SIG-M5 treated with dmso at 0.1 percent for 504 hours (cell line): Measurements from ENCODE around the gene CHST11.

Source experiments
- DNase-seq: peaks from one replicate; lab custom pipeline; 2025; ENCODE audit not compliant: unreplicated experiment; lab: John Stamatoyannopoulos, UW

Gene CHST11

DNA sequence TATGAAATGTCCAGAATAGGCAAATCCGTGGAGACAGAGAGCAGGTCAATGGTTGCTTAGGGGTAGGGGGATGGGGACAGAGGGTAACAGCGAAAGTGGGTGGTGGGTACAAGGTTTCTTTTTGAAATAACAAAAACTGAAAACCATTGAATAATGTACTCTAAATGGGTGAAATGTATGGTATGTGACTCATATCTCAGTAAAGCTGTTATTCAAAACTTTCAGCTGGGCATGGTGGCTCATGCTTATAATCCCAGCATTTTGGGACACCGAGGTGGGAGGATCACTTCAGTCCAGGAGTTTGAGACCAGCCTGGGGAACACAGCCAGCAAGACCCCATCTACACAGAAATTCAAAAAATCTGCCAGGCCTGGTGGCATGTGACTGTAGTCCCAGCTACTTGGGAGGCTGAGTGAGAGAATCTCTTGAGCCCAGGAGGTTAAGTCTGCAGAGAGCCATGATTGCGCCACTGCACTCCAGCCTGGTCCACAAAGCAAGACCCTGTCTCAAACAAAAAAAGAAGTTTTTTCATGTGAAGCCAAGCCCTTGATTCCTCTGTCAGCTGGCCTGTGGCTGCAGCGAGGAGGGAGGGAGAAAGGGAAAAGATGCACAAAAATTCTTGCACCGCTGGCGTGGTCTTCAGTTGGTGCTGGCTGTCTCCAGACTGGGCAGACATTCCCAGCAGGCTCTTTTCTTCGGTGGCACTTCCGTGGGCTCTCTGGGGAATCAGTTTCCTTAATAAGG, 253.1 kb downstream of the CHST11 start:
- DNase-seq, result no peak

- no peak for DNase-seq
These were observed 254.4 kb downstream of the CHST11 start for GRCh38 chr12:104710940-104711689.

- DNase-seq, result no peak
These were observed 255.7 kb downstream of the CHST11 start for GRCh38 chr12:104712477-104712876.

GRCh38 chr12:104712968-104713367, 256.2 kb downstream of the CHST11 start:
- no peak for DNase-seq

DNA sequence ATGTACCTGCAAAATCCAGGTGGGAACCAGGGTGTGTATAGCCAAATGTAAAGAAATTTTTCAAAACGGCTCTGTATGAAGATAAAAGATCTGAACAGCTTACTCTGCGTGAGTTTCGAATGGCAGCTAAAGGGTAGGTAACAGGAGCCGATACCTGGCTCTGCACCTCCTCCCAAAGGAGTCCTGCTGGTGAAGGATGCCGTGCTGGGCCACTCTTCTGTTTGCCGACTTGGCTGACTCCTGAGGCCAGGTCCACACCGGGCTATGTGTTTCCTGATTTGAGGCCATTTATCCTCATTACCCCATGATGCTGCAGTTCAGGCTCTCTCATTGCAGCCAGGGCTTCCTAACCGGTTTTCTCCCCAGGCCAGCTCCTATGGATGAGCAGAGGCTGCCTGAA, 256.7 kb downstream of the CHST11 start:
- no peak for DNase-seq

- DNase-seq, result no peak
These were observed 257.6 kb downstream of the CHST11 start for GRCh38 chr12:104714369-104714768.

GRCh38 chr12:104716172-104716571, 259.4 kb downstream of the CHST11 start:
- DNase-seq, result no peak

- DNase-seq, result no peak
These were observed 261.7 kb downstream of the CHST11 start for GRCh38 chr12:104718304-104718929.

DNA sequence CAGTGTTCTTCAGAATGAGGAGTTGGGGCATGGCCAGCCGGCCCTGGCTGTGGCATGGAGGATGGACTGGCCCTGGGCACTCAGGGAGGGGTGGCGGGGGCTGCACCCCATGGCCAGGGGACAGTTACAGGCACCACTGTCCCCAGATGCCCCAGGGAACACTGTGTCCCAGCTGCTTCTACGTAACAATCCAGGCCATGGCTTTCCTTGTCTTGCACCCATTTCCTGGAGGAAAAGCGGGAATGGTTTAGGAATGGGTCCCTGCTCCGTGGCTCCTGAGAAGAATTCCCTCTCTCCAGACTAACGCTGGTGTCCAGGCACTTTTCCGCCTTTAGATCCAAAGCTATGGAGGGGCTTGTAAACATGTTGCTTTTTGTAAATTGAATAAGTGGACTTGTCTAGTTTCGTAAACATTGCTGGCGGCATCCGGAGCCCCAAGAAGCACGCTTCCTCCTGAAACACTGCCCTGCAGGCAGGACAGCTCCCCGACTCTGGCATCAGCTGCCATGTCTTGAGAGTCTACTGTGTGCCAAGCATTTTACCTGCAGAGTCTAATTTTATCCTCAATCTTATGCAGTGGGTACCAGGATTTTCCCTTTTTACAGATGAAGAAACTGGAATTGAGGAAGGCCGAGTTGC, 263.1 kb downstream of the CHST11 start:
- DNase-seq, result no peak

GRCh38 chr12:104720339-104721038, 263.7 kb downstream of the CHST11 start:
- no peak for DNase-seq

GRCh38 chr12:104721039-104721405, 264.3 kb downstream of the CHST11 start:
- DNase-seq, result no peak

DNA sequence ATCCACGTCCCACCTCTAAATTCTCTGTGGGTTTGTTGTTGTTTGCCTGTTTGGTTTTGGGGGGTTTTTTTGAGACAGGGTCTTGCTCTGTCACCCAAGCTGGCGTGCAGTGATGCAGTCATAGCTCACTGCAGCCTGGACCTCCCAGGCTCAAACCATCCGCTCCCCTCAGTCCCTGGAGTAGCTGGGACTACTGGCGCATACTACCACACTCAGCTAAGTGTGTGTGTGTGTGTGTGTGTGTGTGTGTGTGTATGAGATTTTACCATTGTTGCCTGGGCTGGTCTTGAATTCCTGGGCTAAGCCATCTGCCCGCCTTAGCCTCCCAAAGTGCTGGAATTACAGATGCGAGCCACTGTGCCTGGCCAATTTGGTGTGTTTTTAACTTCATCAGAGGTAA, 265.2 kb downstream of the CHST11 start:
- DNase-seq, result no peak

GRCh38 chr12:104722601-104723534, 266.1 kb downstream of the CHST11 start:
- no peak for DNase-seq

DNA sequence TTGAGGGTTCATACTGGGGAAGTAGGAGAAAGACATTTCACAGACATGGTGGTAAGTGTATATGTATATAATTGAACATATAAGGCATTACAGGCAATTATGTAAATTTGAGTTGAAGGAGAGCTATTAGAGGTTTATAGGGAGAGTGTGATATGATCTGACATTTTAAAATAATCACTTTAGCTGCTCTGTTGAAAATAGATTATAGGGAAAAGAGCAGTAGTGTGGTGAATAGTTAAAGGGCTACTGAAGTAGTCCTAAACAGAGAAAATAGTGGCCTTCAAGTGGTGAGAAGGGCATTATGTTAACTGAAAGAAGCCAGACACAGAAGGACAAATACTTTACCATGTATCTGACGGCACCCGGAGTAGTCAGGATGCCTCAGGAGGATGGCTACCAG, 267.1 kb downstream of the CHST11 start:
- DNase-seq, result no peak

- DNase-seq, result no peak
These were observed 268.3 kb downstream of the CHST11 start for GRCh38 chr12:104724992-104725585.

- DNase-seq, result no peak
These were observed 268.9 kb downstream of the CHST11 start for GRCh38 chr12:104725610-104726009.

DNA sequence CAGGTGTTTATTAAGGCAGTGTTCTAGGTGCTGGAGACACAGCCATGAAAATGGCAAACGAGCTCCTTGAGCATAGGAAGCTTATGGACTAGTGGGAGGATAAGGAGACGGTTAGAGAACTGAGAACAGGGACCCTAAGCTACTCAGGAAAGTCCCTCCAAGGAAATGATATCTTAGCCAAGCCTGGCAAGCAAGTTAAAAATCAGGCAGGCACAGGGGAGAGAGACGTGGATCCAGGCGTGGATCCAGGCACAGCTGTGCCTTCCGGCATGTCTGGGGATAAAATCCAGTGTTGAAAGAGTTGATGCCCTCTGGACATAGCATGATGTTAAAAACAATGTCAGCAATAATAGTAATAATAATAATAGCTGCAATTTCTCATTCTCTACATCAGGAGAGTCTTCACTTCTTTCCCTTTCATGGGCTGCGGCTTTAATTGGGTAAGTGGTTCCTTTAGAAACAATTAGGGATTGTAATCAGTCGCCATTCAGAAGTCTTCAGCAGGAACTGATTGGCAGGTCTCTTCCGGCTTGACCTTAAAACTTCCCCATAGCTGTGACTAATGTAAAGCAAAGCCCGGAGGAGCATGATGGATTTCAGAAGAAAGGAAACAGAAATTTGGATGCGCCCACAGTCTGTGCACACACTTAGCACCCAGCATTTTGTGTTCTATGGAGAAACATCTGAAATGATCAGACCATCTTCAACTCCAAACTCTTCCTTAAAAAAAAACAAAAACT, 271.1 kb downstream of the CHST11 start:
- DNase-seq, result no peak

GRCh38 chr12:104729091-104729490, 272.3 kb downstream of the CHST11 start:
- DNase-seq, result no peak
